Stimulated activated CD4-positive, alpha-beta T cell treated with anti-CD3 and anti-CD28 coated beads, Interleukin-2, amount 100 ng/mL, for 4 hours (primary cell): ENCODE data around the gene ZNF772.

Experiments used
- DNase-seq: peaks from one replicate; pipeline ENCODE4 v3.0.0-alpha.2; 2020; ENCODE audit warnings: low read depth

ZNF772 gene

DNA sequence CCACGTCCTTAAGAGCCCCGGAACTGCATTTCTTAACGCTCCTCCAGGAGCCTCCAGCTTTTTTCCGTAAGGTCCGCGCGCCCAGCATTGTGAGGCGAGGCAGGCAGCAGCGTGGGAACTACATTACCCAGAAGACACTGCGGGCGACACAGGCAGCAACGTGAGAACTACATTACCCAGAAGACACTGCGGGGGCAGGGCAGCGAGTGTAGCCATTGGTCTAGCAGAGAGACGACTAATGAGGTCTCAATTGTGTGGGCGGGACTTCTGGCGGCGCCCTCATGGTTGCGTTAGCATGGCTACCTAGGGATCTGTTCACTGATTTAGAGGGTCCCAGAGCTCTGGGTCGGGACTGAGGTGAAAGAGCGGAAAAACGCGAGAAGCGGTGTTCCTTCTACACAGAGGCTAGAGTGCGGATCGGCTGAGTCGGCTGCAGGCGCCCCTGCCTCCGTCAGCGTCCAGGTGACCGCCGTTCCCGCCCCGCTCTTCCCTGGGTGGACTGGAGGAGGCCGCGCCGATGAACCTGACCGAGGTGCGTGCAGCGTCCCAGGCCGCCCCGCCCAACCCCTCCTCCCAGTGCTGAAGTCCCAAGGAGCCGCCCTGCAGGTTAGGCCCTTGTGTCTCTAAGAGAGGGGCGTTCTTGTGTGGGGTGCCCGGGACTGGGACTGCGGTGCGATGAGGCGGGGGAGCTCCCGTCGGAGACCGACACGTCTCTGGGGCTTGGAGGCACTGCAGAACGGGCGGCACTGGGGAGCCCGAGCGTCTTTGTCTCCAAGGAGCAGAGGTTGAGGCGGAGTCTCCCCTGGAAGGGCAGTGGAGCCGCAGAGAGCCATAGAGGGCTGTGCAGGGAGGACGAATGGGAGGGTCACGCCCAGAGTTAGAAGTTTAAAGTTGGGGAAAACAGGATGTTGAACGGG lies 42.0 kb downstream of the ZNF772 start, which contains the start of gene ZNF749:
Gene ZNF749 (plus strand): TSS at position 264 of the 917 bp plus-strand sequence. CDS start 254 bp downstream, at position 518.
- DNase-seq, result peak; percentile 98

DNA sequence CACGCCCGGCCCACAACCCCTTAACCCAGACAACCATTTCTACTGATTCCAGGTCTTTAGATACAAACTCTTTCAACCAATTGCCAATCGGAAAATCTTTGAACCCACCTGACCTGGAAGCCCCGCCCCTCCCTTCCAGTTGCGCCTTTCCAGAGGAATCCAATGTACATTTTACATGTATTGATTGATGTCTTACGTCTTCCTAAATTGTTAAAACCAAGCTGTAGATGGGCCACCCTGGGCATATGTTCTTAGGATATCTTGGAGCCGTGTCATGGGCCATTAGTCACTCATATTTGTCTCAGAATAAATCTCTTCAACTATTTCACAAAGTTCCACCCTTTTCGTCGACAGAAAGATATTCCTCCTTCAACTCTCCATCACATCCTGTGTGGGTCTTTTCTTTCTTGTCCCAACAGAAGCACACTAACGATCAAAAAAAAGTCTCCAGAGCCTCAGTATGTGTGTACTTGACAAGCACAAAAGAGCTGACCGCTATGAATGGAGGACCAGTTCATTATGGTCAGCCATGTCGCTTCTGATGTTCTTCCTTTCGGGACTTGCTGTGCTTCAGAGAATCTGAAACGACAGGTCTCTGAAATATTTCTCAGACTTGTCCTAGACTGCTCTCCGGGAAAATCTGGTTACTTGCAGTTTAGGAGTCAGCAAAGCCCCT lies 42.8 kb downstream of the ZNF772 start:
- no peak for DNase-seq

DNA sequence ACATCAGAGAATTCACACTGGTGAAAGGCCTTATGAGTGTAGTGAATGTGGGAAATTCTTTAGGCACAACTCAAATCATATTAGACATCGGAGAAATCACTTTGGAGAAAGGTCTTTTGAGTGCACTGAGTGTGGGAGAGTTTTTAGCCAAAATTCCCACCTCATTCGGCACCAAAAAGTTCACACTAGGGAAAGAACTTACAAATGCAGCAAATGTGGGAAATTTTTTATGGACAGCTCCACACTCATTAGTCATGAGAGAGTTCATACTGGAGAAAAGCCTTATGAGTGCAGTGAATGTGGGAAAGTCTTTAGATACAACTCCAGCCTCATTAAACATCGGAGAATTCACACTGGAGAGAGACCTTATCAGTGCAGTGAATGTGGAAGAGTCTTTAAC lies 56.3 kb downstream of the ZNF772 start:
- DNase-seq, result no peak

DNA sequence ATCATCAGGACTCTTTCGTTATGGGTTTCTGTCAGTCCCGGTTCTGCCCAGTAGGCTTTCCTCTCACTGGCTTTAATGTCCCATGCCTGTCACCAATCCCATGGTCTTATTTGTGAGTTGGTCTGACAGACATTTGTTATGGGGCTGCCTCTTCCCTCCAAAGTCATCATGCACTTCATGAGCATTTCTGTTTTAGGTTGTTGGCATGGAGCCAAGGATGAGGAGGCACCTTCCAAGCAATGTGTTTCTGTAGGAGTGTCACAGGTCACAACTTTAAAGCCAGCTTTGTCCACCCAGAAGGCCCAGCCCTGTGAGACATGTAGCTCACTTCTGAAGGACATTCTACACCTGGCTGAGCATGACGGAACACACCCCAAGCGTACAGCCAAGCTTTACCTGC lies 57.9 kb downstream of the ZNF772 start:
- no peak for DNase-seq
